GM08714 (cell line): ENCODE data around the gene CFAP77.
A peak's percentile ranks its signal among the peaks of the same experiment; 100 is the strongest.
"Not testable (repeated sequence)": the region's sequence is repeated elsewhere in the genome, so short reads cannot be mapped to it uniquely, and the experiment has no call there.

Experiments used
- H3K4me3 ChIP-seq: fragments of 200-500 bp; sonication (Bioruptor generic); 2 replicates; pipeline ENCODE4 v1.5.1; 2014; ENCODE audit warnings: mild to moderate bottlenecking, low read length, inconsistent platforms
- ZNF274 ChIP-seq: IDR thresholded peaks from 2 replicates; pipeline ENCODE4 v1.6.1; 2012; ENCODE audit warnings: mild to moderate bottlenecking, low read depth, low read length

The CFAP77 gene

DNA sequence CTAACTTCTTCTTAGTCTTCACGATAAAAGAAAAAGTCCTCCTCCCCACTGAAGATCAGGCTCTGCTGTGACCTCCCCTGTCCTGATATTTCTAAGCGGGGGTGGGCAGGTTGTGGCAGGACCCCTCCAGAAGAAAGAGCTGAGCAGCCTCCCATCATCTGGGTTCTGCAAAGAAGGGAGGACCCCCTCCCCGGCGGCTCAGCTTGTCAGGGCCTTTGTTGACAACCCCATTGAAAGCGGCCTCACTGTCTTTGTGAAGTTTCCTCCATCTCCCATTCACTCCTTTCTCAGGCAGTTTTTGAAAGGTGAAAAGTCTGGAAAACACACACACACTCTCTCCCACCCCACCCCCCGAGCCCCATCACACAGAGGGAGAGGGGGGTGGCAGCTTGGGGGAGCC lies 146.2 kb downstream of the CFAP77 start:
- H3K4me3 ChIP-seq: no peak overlapping the region
- no peak for TF ChIP-seq ZNF274

DNA sequence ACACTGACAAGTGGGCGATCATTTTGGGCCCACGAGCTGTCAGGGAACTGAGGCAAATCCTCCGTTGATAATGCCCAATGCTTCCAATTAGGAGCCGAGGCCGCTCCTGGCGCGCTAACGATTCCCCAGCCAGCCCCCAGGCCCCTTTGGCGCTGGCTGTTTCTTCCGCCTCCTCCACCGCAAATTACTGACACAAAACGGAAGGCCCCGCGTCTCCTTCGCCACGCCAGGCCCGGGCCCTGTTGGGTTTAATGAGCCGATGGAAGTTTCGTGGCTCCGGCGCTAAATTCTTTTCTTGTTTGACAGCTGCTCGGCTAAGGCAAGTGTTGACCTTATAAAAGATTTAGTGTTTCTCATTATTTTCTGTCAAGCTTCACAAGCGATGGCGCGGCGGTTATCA lies 146.7 kb downstream of the CFAP77 start:
- TF ChIP-seq ZNF274: no peak
- H3K4me3 ChIP-seq: no peak overlapping the region

DNA sequence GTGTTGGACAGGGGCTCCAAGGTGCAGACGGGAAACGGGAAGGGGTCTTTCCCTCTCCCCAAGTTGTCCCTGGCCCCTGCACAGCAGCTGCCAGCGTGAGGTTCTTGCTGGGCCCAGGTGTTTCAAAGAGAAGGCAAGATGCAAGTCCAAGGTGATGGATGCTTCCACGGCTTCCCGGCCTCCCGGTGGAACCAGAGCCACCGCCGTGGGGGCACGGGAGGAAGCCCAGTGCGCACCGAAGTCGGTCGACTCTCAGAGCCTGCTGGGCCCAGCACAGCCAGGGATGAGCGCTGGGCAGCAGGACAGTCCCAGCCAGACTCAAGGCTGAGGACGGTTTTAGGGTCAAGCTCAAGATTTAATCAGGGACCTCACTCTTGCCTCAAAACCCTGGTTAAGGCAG lies 147.1 kb downstream of the CFAP77 start:
- TF ChIP-seq ZNF274: no peak

DNA sequence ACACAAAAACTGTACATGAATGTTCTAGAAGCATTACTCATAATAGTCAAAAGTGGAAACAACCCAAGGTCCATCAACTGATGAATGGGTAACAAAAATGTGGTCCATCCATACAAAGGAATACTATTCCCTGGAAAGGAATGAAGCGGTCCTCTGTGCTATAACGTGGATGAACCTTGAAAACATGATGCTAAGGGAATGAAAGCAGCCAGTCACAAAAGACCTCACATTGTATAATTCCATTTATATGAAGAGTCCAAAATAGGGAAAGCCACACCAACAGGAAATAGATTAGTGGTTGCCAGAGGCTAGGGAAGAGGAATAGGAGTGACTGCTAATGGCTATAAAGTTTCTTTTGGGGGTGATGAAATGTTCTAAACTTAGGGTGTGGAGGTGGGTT lies 149.7 kb downstream of the CFAP77 start:
- no peak for TF ChIP-seq ZNF274
- no peak overlapping the region for H3K4me3 ChIP-seq

More for the DNA sequence above, 147.1 kb downstream of the CFAP77 start:
- H3K4me3 ChIP-seq: no peak overlapping the region

DNA sequence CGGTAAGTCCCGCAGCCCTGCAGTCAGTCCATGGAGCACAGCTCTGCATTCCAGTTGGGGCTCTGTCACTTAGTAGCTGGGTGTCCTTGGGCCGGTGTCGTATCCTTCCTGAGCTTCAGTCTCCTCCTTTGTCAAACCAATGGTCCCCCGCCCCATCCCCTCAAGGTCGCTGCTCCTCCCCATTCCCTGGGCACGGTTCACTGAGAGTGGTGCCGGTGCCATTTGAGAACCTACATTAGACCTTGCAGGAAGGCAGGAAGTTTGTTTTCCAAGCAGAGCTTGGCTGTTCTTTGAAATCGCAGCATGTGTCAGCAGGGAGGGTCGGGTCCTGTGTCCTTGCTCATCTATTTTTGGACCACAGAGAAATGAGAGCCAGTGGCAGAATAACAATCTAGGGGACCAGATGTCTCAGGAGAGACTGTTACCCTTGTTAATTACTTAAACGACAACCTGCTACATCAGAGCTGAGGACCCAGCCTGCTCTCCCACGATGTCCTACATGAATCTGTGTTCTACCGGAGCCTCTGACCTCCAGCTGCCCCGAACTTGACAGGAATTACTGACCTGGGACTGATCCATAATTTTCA lies 150.7 kb downstream of the CFAP77 start:
- TF ChIP-seq ZNF274: no peak
- H3K4me3 ChIP-seq: no peak overlapping the region

DNA sequence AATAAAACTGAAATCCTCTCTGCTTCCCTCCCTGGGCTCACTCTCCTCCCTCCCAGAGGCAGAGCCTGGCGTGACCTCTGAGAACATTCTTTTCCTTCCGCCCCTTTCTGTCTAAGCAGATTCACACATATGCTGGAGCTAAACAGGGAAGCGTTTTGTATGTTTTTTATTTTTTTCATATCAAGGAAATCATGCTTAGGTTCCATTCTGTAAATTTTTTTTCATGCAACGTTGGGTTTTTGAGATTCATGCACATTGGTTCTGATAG lies 152.2 kb downstream of the CFAP77 start:
- no peak overlapping the region for H3K4me3 ChIP-seq
- no peak for TF ChIP-seq ZNF274

DNA sequence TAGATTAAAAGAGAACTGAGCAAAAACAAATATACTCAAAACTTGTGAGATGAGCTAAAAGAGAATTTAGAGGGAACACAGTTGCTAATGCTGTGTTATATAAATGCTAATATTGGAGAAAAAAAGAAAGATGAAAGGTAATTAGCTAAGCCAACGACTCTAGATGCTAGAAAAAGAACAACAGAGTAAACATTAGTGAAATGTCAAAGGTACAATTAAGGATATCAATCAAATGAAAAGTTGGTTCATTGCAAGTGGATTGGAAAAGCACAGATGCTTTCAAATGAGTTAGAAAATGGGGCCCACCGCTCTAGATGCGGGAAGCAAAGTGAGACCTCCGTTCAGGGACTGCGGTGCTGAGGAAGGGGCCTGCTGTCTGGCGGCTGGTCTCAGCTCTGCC lies 154.5 kb downstream of the CFAP77 start:
- TF ChIP-seq ZNF274: no peak
- no peak overlapping the region for H3K4me3 ChIP-seq

DNA sequence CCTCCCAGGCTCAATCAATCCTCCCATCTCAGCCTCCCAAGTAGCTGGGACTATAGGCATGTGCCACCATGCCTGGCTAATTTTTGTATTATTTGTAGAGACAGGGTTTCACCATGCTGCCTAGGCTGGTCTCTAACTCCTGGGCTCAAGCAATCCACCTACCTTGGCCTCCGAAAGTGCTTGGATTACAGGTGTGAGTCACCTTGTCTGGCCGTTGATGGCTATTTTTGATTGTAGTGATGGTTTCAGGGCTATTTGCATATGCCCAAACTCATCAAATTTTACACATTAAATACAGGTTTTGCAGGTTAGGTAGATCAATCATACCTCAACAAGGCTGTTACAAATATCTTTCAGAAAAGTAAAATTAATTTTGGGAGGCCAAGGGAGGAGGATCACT lies 158.8 kb downstream of the CFAP77 start:
- H3K4me3 ChIP-seq: not testable (repeated sequence)

DNA sequence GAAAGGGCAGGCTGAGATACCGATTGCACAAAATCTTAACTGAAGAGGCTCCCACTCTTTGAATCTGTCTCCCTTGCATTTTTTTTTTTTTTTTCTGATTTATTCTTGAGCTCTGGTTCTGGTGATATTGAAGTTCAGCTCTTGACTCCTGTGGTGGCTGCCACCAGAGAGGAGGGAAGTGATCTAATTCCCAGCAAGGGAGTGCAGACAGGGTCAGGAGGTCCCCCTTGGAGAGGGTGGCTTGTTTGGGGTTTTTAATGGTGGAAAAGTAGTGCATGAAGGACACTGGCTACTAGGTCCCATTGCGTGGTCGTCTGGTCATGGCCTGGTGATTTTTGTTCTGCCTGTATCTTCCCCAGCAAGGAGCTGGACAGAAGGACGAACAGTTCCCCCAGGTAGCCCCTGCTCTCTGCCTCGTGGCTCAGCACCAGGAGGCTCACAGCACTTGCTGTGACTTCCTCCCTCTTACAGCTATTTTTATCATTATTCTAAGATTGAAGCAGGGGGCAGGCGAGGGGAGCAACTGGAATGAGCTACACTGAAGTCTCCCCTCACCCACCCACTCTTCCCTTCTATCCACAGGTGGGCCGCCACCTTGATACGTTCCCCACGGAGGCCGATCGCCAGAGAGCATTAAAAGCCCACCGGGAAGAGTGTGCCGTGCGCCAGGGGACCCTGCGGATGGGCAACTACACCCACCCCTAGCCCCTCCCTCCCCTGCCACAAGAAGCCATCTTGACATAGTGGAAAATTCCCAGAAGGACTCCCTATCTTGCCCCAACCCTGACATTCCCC lies 162.0 kb downstream of the CFAP77 start:
- H3K4me3 ChIP-seq: no peak overlapping the region
- TF ChIP-seq ZNF274: no peak

DNA sequence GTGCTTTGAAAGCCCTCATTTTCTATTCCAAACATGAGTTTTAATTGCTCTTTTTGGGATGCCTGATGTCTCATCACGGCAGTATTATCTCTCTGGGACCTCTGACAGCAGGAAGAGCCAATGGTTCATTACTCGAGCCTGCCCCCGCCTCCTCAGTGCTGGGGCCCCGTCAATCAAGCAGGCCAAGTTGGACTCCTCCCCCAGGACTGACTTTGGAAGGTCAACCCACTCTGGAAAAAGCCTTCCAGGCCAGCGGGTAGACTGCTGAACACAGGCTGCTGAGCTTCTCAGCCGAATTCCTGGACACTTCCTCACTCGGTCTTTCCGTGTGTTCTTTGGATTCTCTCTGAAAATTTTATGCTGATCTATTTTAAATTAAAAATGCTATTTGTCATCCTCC lies 162.9 kb downstream of the CFAP77 start:
- no peak for TF ChIP-seq ZNF274

DNA sequence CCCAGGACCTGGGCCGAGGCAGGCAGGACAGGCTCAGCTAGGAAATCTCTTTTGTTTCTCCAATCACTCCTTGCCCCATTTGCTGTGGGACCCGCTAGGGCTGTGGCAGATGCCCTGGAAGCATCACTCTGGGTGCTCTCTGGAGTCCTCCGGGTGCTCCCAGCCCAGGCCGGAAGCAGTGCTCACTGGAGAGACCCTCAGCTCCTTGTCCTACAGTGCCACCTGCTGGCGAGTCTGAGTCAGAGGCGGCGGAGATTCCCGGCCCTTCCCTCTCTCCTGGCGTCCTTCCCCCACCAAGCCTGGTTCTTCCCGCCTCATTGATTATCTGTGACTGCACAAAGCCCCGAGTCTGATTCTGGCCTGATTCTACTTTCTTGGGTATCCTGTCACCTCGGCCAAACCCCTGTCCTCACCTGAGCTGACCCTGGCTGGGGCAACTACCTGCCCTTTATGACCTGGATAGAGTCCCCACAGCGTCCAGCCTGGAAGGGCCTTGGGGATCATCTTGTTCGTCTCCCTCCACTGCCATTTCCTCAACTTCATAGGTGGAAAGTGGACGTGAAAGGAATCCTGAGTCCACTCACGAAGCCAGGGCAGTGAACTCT lies 165.1 kb downstream of the CFAP77 start:
- TF ChIP-seq ZNF274: no peak
- no peak overlapping the region for H3K4me3 ChIP-seq

More for the DNA sequence above, 162.9 kb downstream of the CFAP77 start:
- H3K4me3 ChIP-seq: no peak overlapping the region

DNA sequence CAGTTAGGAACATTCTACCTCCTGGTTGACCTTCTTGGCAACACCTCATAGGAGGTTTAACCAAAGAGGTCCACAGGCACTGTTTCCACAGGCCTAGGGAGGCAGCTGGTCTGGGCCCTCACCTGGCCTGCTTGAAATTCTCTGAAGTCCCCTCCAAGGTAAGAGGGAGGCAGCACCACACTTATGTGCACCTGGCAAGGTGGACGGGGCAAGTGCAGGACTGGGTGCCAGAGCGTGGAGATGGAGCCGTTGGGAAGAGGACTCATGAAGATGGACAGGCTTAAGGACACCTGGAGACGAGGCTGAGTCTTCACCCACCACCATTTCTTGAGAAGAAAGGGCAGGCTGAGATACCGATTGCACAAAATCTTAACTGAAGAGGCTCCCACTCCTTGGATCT lies 165.8 kb downstream of the CFAP77 start:
- TF ChIP-seq ZNF274: no peak
- H3K4me3 ChIP-seq: no peak overlapping the region

DNA sequence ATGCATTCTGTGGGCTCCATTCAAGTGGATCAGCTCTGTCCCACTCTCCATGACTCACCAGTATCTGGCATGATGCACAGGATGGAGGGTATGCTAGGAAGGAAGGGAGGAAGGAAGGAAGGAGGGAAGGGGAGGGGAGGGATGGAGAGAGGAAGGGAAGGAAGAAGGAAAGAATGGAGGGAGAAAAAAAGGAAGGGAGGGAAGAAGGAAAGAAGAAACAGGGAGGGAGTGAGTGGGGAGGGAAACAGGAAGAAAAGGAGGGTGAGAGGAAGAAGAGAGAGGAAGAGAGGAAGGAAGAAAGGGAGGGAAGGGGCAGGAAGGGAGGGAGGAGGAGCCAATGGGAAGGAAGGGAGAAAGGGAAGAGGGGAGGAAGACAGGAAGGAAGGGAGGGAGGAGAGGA lies 167.1 kb downstream of the CFAP77 start:
- no peak overlapping the region for H3K4me3 ChIP-seq
- no peak for TF ChIP-seq ZNF274

DNA sequence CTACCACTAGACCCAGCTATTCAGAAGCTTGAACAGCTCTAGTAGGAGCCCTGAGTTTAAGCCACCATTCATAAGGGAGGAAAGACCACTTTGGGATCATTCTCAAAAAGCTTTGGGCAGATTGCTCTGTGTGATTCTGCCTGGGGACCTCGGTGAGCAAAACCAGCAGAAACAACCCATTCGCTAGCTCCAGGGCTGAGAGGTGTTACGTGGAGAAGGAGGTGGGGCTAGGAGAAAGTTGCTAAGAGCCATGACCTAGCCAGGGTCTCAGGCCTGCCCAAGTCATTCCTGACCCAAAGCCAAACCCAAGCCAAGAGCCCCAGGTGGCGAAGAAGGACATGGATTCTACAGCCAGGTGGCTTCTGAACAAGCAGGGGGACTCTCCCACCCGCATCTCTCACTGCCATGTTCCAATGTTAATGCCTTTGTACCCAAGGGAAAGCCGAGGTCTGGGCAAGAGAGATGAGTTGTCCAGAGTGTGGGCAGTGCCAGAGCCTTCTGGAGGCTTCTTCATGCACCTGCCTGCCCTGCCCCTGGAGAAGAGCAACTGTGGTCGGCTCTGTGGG lies 168.4 kb downstream of the CFAP77 start:
- TF ChIP-seq ZNF274: no peak
- no peak overlapping the region for H3K4me3 ChIP-seq

DNA sequence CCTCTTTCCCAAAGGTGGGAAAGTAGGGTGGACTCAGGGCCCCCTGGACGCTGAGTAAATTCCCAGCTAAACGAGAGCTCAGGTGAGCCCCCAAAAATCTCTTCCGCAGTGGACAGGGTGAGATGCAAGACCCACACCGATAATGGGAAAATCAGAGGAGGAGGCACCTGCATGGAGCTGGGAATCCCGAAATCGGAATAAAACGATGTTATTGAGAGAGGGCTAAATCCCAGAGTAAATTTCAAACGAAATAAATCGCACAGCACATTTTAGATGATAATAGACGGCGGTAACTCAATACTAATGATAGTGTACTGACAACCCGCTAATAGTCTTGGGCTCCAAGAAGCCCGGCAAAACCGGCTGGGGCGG lies 169.4 kb downstream of the CFAP77 start:
- no peak overlapping the region for H3K4me3 ChIP-seq
- no peak for TF ChIP-seq ZNF274

DNA sequence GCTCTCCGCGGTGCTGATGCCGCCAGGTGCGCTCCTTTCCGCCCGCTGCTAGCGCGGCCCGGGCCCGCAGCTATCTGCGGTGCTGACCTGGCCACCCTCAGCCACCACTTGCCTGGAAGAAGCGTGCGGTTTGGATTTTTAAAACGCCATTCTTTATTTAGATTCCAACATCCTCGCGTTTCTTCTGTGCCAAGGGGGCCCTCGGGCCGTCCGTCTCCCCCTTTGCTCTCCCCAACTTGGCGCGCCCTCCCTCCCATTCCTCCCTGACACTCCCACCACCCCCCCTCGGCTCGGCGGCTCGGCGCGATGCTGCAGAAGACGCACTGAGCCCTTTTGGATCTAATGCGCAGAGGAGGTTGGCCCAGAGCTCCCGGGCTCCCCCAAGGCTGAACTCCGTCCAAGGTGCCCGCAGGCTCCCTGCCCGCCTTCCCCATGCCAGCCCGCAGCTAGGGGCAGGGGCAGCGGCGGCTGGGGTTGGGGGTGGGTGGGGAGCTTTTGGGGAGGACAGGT lies 172.3 kb downstream of the CFAP77 start, which contains the start of gene BARHL1:
TSS of gene BARHL1 (plus strand) at position 331 of the 510 bp plus-strand sequence. CDS start 192 bp downstream, outside the sequence.
- TF ChIP-seq ZNF274: no peak
- H3K4me3 ChIP-seq: peak within 1 kb of the TSS; percentile 43; the same call in 1 of the 2 replicates
